T-helper 2 cell treated with Interferon-gamma antibody and Interleukin-4, amounts not matched to agents 100 ng/mL and 5 ng/mL, for 36 hours (primary cell): Measurements from ENCODE around the gene KLHL22. TPM values are rescaled to one million over a fixed set of nuclear protein-coding genes. Genes with fewer than 3 reads are reported as not detected.
"Not testable (repeated sequence)": the region's sequence is repeated elsewhere in the genome, so short reads cannot be mapped to it uniquely, and the experiment has no call there.

Source experiments
- intact Hi-C: fragments of 100-400 bp; cut with micrococcal nuclease; formaldehyde crosslinking; loops from one replicate; pipeline ENCODE4 v1.15.1; 2023
- total RNA-seq: library from RNA; stranded (reverse); gene quantifications from 2 replicates; pipeline ENCODE4 v1.2.3, GENCODE V29; 2022

The KLHL22 gene
- total RNA-seq, 1 donor from 2014 or later = 52.1 TPM

GRCh38 chr22:20424568-20424931, 71.0 kb downstream of the KLHL22 start:
- intact Hi-C loops = no loop called here

- intact Hi-C loops = no loop called here
Measured at GRCh38 chr22:20423906-20424551, 71.6 kb downstream of the KLHL22 start.

GRCh38 chr22:20423008-20423905, 72.3 kb downstream of the KLHL22 start:
- intact Hi-C loops = no loop called here

- intact Hi-C loops = no loop called here
Measured at GRCh38 chr22:20422271-20423007, 73.2 kb downstream of the KLHL22 start.

GRCh38 chr22:20421507-20421874, 74.1 kb downstream of the KLHL22 start:
- intact Hi-C loops = no loop called here

- intact Hi-C loops = no loop called here
Measured at GRCh38 chr22:20420157-20420842, 75.3 kb downstream of the KLHL22 start.

GRCh38 chr22:20419664-20419951, 76.0 kb downstream of the KLHL22 start:
- intact Hi-C loops = no loop called here

- intact Hi-C loops = loop anchor here (1.0 kb wide), 3 partner anchors 38 to 153 kb away; no protein-coding TSS in a partner anchor
Measured at GRCh38 chr22:20418211-20418788, 77.3 kb downstream of the KLHL22 start.

GRCh38 chr22:20415699-20416098, 79.9 kb downstream of the KLHL22 start:
- intact Hi-C loops = not testable (repeated sequence)

- intact Hi-C loops = not testable (repeated sequence)
Measured at GRCh38 chr22:20415241-20415640, 80.4 kb downstream of the KLHL22 start.

- intact Hi-C loops = no loop called here
Measured at GRCh38 chr22:20414450-20414849, 81.1 kb downstream of the KLHL22 start.

- intact Hi-C loops = no loop called here
Measured at GRCh38 chr22:20414059-20414440, 81.5 kb downstream of the KLHL22 start.

GRCh38 chr22:20413217-20414058, 82.2 kb downstream of the KLHL22 start:
- intact Hi-C loops = no loop called here

- intact Hi-C loops = no loop called here
Measured at GRCh38 chr22:20412474-20413216, 83.0 kb downstream of the KLHL22 start.

- intact Hi-C loops = not testable (repeated sequence)
Measured at GRCh38 chr22:20409385-20409784, 86.2 kb downstream of the KLHL22 start.

GRCh38 chr22:20408891-20409290, 86.7 kb downstream of the KLHL22 start:
- intact Hi-C loops = no loop called here

- intact Hi-C loops = no loop called here
Measured at GRCh38 chr22:20407829-20408228, 87.8 kb downstream of the KLHL22 start.

- intact Hi-C loops = no loop called here
Measured at GRCh38 chr22:20406686-20407408, 88.7 kb downstream of the KLHL22 start.
